SK-N-SH treated with all-trans-retinoic acid at 6 μM for 48 hours (cell line): Measurements from ENCODE around the gene PPP1R13B.

Experiments used
- ARNTL ChIP-seq: fragments of 450-650 bp; formaldehyde crosslinking; IDR thresholded peaks from 2 replicates; pipeline ENCODE4 v1.5.0; 2020; ENCODE audit warnings: low read depth, mild to moderate bottlenecking, moderate library complexity, borderline replicate concordance
- CSDC2 ChIP-seq: fragments of 250-450 bp; sonication (Bioruptor Pico); IDR thresholded peaks from 2 replicates; pipeline ENCODE4 v1.5.0; 2020; ENCODE audit warnings: mild to moderate bottlenecking, moderate library complexity
- ESRRG ChIP-seq: fragments of 250-450 bp; sonication (Bioruptor Pico); IDR thresholded peaks from 2 replicates; pipeline ENCODE4 v1.6.1; 2021; ENCODE audit warnings: mild to moderate bottlenecking
- GLIS3 ChIP-seq: fragments of 250-450 bp; sonication (Bioruptor Pico); IDR thresholded peaks from 2 replicates; pipeline ENCODE4 v1.5.0; 2020; ENCODE audit warnings: mild to moderate bottlenecking, moderate library complexity
- RARB ChIP-seq: fragments of 250-450 bp; sonication (Bioruptor Pico); IDR thresholded peaks from 2 replicates; pipeline ENCODE4 v1.8.0; 2021; ENCODE audit warnings: mild to moderate bottlenecking, moderate library complexity
- ZFP3 ChIP-seq: fragments of 250-450 bp; sonication (Bioruptor Pico); IDR thresholded peaks from 2 replicates; pipeline ENCODE4 v1.5.0; 2020; ENCODE audit warnings: mild to moderate bottlenecking, moderate library complexity
- ZFP30 ChIP-seq: fragments of 450-650 bp; formaldehyde crosslinking; IDR thresholded peaks from 2 replicates; pipeline ENCODE4 v1.5.0; 2022; ENCODE audit warnings: mild to moderate bottlenecking, moderate library complexity
- TF ChIP-seq, protein P1 (sequence below): fragments of 250-450 bp; sonication (Bioruptor Pico); IDR thresholded peaks from 2 replicates; pipeline ENCODE4 v1.5.1; 2020; ENCODE audit warnings: low read depth, mild to moderate bottlenecking, moderate library complexity
- TF ChIP-seq, protein P2 (sequence below): fragments of 250-450 bp; sonication (Bioruptor Pico); IDR thresholded peaks from 2 replicates; pipeline ENCODE4 v1.8.0; 2020; ENCODE audit warnings: mild to moderate bottlenecking, moderate library complexity, borderline replicate concordance
- TF ChIP-seq, protein P3 (sequence below): fragments of 250-450 bp; sonication (Bioruptor Pico); IDR thresholded peaks from 2 replicates; pipeline ENCODE4 v1.5.0; 2020; ENCODE audit warnings: mild to moderate bottlenecking, moderate library complexity

DNA sequence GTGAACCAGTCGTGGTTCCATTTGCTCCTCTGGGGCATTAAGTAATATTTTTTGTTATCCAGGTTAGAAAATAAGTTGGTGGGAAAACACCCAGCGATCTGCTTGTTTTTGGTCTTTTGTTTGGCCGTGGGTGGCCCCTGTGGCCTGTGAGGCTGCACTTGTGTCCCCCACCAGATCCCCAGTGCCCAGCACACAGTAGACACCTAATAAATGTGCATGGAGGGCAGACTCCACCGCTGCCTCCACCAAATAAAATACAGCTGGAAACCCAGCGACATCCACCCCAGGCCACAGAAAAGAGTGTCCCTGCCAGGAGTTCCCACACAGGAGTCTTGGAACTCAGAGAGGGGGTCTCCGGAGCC, 8.3 kb upstream of the PPP1R13B start:
- TF ChIP-seq CSDC2 (CRISPR knock-in tag) (no peak), ARNTL (CRISPR knock-in tag) (no peak), RARB (CRISPR knock-in tag) (no peak), ZFP3 (CRISPR knock-in tag) (no peak), GLIS3 (no peak), ESRRG (no peak), ZFP30 (CRISPR knock-in tag) (no peak)
- TF ChIP-seq, protein P1, sequence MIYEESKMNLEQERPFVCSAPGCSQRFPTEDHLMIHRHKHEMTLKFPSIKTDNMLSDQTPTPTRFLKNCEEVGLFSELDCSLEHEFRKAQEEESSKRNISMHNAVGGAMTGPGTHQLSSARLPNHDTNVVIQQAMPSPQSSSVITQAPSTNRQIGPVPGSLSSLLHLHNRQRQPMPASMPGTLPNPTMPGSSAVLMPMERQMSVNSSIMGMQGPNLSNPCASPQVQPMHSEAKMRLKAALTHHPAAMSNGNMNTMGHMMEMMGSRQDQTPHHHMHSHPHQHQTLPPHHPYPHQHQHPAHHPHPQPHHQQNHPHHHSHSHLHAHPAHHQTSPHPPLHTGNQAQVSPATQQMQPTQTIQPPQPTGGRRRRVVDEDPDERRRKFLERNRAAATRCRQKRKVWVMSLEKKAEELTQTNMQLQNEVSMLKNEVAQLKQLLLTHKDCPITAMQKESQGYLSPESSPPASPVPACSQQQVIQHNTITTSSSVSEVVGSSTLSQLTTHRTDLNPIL (CRISPR knock-in tag): no peak
- TF ChIP-seq, protein P2, sequence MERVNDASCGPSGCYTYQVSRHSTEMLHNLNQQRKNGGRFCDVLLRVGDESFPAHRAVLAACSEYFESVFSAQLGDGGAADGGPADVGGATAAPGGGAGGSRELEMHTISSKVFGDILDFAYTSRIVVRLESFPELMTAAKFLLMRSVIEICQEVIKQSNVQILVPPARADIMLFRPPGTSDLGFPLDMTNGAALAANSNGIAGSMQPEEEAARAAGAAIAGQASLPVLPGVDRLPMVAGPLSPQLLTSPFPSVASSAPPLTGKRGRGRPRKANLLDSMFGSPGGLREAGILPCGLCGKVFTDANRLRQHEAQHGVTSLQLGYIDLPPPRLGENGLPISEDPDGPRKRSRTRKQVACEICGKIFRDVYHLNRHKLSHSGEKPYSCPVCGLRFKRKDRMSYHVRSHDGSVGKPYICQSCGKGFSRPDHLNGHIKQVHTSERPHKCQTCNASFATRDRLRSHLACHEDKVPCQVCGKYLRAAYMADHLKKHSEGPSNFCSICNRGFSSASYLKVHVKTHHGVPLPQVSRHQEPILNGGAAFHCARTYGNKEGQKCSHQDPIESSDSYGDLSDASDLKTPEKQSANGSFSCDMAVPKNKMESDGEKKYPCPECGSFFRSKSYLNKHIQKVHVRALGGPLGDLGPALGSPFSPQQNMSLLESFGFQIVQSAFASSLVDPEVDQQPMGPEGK: no peak
- TF ChIP-seq, protein P3, sequence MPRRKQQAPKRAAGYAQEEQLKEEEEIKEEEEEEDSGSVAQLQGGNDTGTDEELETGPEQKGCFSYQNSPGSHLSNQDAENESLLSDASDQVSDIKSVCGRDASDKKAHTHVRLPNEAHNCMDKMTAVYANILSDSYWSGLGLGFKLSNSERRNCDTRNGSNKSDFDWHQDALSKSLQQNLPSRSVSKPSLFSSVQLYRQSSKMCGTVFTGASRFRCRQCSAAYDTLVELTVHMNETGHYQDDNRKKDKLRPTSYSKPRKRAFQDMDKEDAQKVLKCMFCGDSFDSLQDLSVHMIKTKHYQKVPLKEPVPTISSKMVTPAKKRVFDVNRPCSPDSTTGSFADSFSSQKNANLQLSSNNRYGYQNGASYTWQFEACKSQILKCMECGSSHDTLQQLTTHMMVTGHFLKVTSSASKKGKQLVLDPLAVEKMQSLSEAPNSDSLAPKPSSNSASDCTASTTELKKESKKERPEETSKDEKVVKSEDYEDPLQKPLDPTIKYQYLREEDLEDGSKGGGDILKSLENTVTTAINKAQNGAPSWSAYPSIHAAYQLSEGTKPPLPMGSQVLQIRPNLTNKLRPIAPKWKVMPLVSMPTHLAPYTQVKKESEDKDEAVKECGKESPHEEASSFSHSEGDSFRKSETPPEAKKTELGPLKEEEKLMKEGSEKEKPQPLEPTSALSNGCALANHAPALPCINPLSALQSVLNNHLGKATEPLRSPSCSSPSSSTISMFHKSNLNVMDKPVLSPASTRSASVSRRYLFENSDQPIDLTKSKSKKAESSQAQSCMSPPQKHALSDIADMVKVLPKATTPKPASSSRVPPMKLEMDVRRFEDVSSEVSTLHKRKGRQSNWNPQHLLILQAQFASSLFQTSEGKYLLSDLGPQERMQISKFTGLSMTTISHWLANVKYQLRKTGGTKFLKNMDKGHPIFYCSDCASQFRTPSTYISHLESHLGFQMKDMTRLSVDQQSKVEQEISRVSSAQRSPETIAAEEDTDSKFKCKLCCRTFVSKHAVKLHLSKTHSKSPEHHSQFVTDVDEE (CRISPR knock-in tag): no peak
